Bronchial epithelial cell (primary cell): Measurements from ENCODE around the gene INTS7. TPM values are rescaled to one million over a fixed set of nuclear protein-coding genes. Genes with fewer than 3 reads are reported as not detected.

Experiments used
- DNase-seq: peaks from one replicate; pipeline ENCODE4 v3.0.0-alpha.2; 2010; ENCODE audit warnings: low read depth
- FAIRE-seq: peaks from 2 replicates; lab custom pipeline; 2011; peaks lifted over from hg19 to GRCh38; lab: Jason Lieb, UNC
- H3K27me3 ChIP-seq: 2 replicates; pipeline ENCODE4 v1.5.1; 2011; ENCODE audit warnings: low read length; ENCODE audit not compliant: control insufficient read depth, insufficient read depth
- H3K36me3 ChIP-seq: 2 replicates; pipeline ENCODE4 v1.5.1; 2011; ENCODE audit warnings: low read length; ENCODE audit not compliant: control insufficient read depth, insufficient read depth
- H3K4me3 ChIP-seq: 2 replicates; pipeline ENCODE4 v1.5.1; 2011; ENCODE audit warnings: mild to moderate bottlenecking, low read depth, low read length, control low read depth
- total RNA-seq: library from RNA; depleted of rRNA; stranded (reverse); fragments of >200 nt; gene quantifications from 2 replicates; pipeline ENCODE4 v1.2.1, GENCODE V29; 2014
- TF ChIP-seq, protein P1 (sequence below): IDR thresholded peaks from 2 replicates; pipeline ENCODE4 v1.5.1; 2011; ENCODE audit warnings: mild to moderate bottlenecking, moderate library complexity, low read length, control low read depth, inconsistent platforms; ENCODE audit not compliant: insufficient read depth, severe bottlenecking

INTS7 gene
- total RNA-seq, 1 donor from 2014 or later = 12.9 TPM

DNA sequence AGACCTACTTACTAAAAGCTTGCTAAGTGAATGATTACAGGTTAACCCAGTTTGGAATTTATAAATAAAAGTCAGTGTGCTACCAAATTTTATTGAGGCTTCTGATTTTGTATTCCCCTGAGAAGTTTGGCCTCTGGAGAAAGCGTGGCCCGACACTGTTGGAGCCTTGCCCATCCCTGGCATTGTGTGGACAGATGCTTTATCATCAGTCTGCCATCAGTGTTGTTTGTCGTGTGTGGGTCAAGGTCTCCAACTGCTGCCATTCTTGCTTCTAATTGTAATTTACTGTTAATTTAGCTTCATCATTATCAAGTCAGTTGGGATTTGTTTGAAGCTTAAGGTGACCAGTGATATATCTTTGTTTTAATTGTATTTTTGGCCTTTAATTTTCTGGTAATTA, 142.8 kb downstream of the INTS7 start:
- FAIRE-seq = no peak
- TF ChIP-seq, protein P1, sequence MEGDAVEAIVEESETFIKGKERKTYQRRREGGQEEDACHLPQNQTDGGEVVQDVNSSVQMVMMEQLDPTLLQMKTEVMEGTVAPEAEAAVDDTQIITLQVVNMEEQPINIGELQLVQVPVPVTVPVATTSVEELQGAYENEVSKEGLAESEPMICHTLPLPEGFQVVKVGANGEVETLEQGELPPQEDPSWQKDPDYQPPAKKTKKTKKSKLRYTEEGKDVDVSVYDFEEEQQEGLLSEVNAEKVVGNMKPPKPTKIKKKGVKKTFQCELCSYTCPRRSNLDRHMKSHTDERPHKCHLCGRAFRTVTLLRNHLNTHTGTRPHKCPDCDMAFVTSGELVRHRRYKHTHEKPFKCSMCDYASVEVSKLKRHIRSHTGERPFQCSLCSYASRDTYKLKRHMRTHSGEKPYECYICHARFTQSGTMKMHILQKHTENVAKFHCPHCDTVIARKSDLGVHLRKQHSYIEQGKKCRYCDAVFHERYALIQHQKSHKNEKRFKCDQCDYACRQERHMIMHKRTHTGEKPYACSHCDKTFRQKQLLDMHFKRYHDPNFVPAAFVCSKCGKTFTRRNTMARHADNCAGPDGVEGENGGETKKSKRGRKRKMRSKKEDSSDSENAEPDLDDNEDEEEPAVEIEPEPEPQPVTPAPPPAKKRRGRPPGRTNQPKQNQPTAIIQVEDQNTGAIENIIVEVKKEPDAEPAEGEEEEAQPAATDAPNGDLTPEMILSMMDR = no peak
- no peaks in the 10 kb centered on the region for H3K36me3 ChIP-seq
- no peaks in the 10 kb centered on the region for H3K27me3 ChIP-seq
- no peak overlapping the region for H3K4me3 ChIP-seq
- no peak for DNase-seq

DNA sequence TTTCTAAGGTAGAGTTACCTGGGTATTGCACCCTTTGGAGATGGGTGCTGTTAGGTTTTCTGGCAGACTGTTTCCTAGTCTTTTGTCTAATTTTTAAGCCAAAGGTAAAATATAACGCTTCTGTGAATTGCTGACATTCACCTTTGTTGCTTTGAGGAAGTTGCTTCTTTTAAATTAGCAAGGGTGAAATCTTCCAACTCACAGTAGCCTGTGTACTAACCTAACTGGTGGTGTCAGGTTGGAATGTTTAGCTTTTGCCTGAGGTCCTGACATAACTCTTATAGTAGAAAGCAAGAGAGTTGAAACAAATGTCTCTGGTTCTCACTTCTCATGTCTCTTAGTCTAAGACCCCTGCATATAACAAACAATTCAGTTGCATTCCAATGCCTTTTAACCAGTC, 143.6 kb downstream of the INTS7 start:
- H3K27me3 ChIP-seq = no peaks in the 10 kb centered on the region
- H3K36me3 ChIP-seq = no peaks in the 10 kb centered on the region
- FAIRE-seq = no peak
- TF ChIP-seq, protein P1 = no peak
- no peak overlapping the region for H3K4me3 ChIP-seq
- DNase-seq = no peak

Other genes starting within 250 kb of the INTS7 start
- gene LPGAT1, start 204.8 kb downstream of the INTS7 start, total RNA-seq = 23.9 and 27.1 TPM in 2 replicates
- gene DTL, start 191 bp upstream of the INTS7 start, total RNA-seq = 0.26 TPM in 2 replicates
- gene PPP2R5A, start 249.9 kb upstream of the INTS7 start, total RNA-seq = 24.2 and 26.8 TPM in 2 replicates